Subcutaneous adipose tissue (tissue), 4 donors: ENCODE data around the gene G2E3. TPM values are rescaled to one million over a fixed set of nuclear protein-coding genes. Genes with fewer than 3 reads are reported as not detected.

Source experiments
- CTCF ChIP-seq: fragments of 450-650 bp; IDR thresholded peaks from one replicate; pipeline ENCODE4 v1.5.1; 2016; ENCODE audit warnings: low read depth, mild to moderate bottlenecking, control low read depth, antibody characterized with exemption, moderate library complexity
- total RNA-seq, 4 donors: library from RNA; depleted of rRNA; stranded (reverse); fragments of >200 nt; gene quantifications; one replicate each; pipeline ENCODE4 v1.1.0, GENCODE V29; 2016

G2E3 gene
- total RNA-seq, 4 donors from 2014 or later, result 8.9 to 19.1 (median 15.1) TPM

- no peak for TF ChIP-seq CTCF
Observed at GRCh38 chr14:30625533-30625932, 66.6 kb downstream of the G2E3 start.

GRCh38 chr14:30630248-30630647 is 71.3 kb downstream of the G2E3 start:
- no peak for TF ChIP-seq CTCF

GRCh38 chr14:30632730-30633129 is 73.8 kb downstream of the G2E3 start:
- TF ChIP-seq CTCF, result no peak

GRCh38 chr14:30638926-30639325 is 80.0 kb downstream of the G2E3 start:
- no peak for TF ChIP-seq CTCF

GRCh38 chr14:30641207-30641606 is 82.2 kb downstream of the G2E3 start:
- TF ChIP-seq CTCF, result no peak

- TF ChIP-seq CTCF, result no peak
Observed at GRCh38 chr14:30645600-30645999, 86.6 kb downstream of the G2E3 start.

GRCh38 chr14:30648471-30648870 is 89.5 kb downstream of the G2E3 start:
- no peak for TF ChIP-seq CTCF
